ENCODE data around the gene HHIPL1.
A peak's percentile ranks its signal among the peaks of the same experiment; 100 is the strongest.

The HHIPL1 gene

DNA sequence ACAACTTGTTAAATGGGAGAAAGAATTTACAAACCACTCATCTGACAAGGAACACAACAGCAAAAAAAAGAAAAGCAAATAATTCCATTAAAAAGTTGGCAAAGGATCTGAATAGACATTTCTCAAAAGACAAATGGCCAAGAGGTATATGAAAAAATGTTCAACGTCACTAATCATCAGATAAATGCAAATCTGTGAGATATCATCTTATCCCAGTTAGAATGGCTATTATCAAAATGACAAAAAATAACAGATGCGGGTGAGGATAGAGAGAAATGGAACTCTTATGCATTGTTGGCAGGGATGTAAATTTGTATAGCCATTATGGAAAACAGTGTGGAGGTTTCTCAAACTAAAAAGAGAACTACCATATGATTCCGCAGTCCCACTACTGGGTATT lies 69.0 kb downstream of the HHIPL1 start:
- H3K27me3 ChIP-seq (ENCODE audit: insufficient read depth, low read length), result no peaks in the 10 kb centered on the region
- H3K14ac ChIP-seq (ENCODE audit: low read length), result no peak overlapping the region
- H4K91ac ChIP-seq (ENCODE audit: low read depth, low read length), result no peak overlapping the region
- no peak overlapping the region for H4K8ac ChIP-seq (ENCODE audit: low read depth, low read length)
- WGBS (ENCODE audit: extremely low coverage, insufficient coverage, insufficient read length), result no CpG with 5 or more reads among the region's 3 CpGs
- H3K23ac ChIP-seq (ENCODE audit: low read length), result no peak overlapping the region
- H2AFZ ChIP-seq (ENCODE audit: insufficient read depth, low read length, poor library complexity), result no peak overlapping the region
- H2AK5ac ChIP-seq (ENCODE audit: low read length), result no peak overlapping the region
- no peak overlapping the region for H3K27ac ChIP-seq (ENCODE audit: low read depth, low read length)
- H3K9ac ChIP-seq (ENCODE audit: low read length), result no peak overlapping the region
- no peak overlapping the region for H3K4ac ChIP-seq (ENCODE audit: low read depth, low read length)
- H2BK120ac ChIP-seq (ENCODE audit: insufficient read depth, low read length, poor library complexity), result no peak overlapping the region
- no peaks in the 10 kb centered on the region for H3K79me1 ChIP-seq (ENCODE audit: low read length)
- no peak overlapping the region for H3K4me3 ChIP-seq (ENCODE audit: low read depth, low read length)
- no peaks in the 10 kb centered on the region for H3K36me3 ChIP-seq (ENCODE audit: control insufficient read depth in 1 of 2, insufficient read depth in 2 of 2, low read length in 2 of 2)
- peaks cover 2% of the 10 kb centered on the region for H3K9me3 ChIP-seq (ENCODE audit: insufficient read depth, low read depth, low read length)
- H4K12ac ChIP-seq (ENCODE audit: low read depth, low read length), result no peak overlapping the region
- H2BK5ac ChIP-seq (ENCODE audit: low read depth, low read length, poor library complexity), result no peak overlapping the region
- no peaks in the 10 kb centered on the region for H3K4me1 ChIP-seq (ENCODE audit: control insufficient read depth in 1 of 2, insufficient read depth in 2 of 2, low read length in 2 of 2)
- H3K18ac ChIP-seq (ENCODE audit: low read length), result no peak overlapping the region
- no peak for DNase-seq
- H3K79me2 ChIP-seq (ENCODE audit: control insufficient read depth, insufficient read depth, low read length, poor library complexity), result no peaks in the 10 kb centered on the region
- no peak overlapping the region for H2BK12ac ChIP-seq (ENCODE audit: low read length)
- H3K4me2 ChIP-seq (ENCODE audit: low read length), result no peak overlapping the region

DNA sequence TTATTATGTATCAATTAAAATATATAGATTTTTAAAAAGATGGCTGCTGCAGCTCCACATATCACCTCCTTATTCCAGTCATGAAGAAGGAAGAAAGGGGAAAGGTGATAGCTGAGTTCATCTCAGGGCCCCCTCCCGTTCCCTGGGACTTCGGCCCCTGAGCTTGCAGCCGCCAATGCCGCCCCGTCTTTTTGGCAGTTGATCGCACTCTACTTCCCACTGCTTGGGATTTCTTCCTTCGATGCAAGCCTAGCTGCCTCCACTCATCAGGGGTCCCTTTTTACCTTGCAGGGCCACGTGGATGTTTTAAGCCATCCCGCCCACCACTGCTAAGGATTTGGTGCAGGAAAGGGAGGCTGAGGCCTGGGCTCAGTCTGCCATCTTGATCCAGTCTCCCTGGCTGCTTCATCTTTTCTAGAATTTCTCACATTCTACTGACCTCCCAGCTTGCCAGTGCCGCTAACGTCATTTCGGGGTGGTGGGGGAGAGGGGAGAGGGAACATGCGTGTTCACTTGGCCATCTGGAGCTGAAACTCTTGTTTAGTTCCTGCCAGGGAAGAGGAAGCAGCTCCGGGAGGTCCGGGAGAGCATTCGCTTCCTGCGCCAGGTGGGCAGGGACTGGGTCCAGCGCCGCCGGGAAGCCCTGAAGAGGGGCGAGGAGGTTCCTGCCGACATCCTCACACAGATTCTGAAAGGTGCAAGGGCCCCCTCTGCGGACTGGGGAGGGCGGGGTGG lies 70.5 kb downstream of the HHIPL1 start:
- H3K23ac ChIP-seq (ENCODE audit: low read length), result no peak overlapping the region
- H4K91ac ChIP-seq (ENCODE audit: low read depth, low read length), result no peak overlapping the region
- H3K18ac ChIP-seq (ENCODE audit: low read length), result no peak overlapping the region
- no peak overlapping the region for H3K4ac ChIP-seq (ENCODE audit: low read depth, low read length)
- H3K9me3 ChIP-seq (ENCODE audit: insufficient read depth, low read depth, low read length), result peaks cover 2% of the 10 kb centered on the region
- H3K4me2 ChIP-seq (ENCODE audit: low read length), result no peak overlapping the region
- no peak overlapping the region for H3K27ac ChIP-seq (ENCODE audit: low read depth, low read length)
- H3K9ac ChIP-seq (ENCODE audit: low read length), result no peak overlapping the region
- no peaks in the 10 kb centered on the region for H3K79me1 ChIP-seq (ENCODE audit: low read length)
- H3K27me3 ChIP-seq (ENCODE audit: insufficient read depth, low read length), result no peaks in the 10 kb centered on the region
- no peaks in the 10 kb centered on the region for H3K4me1 ChIP-seq (ENCODE audit: control insufficient read depth in 1 of 2, insufficient read depth in 2 of 2, low read length in 2 of 2)
- H3K14ac ChIP-seq (ENCODE audit: low read length), result no peak overlapping the region
- WGBS (ENCODE audit: extremely low coverage, insufficient coverage, insufficient read length), result no CpG with 5 or more reads among the region's 24 CpGs
- H2AFZ ChIP-seq (ENCODE audit: insufficient read depth, low read length, poor library complexity), result no peak overlapping the region
- H2AK5ac ChIP-seq (ENCODE audit: low read length), result no peak overlapping the region
- no peaks in the 10 kb centered on the region for H3K79me2 ChIP-seq (ENCODE audit: control insufficient read depth, insufficient read depth, low read length, poor library complexity)
- no peak for DNase-seq
- no peak overlapping the region for H2BK12ac ChIP-seq (ENCODE audit: low read length)
- H4K8ac ChIP-seq (ENCODE audit: low read depth, low read length), result no peak overlapping the region
- no peak overlapping the region for H2BK120ac ChIP-seq (ENCODE audit: insufficient read depth, low read length, poor library complexity)
- no peaks in the 10 kb centered on the region for H3K36me3 ChIP-seq (ENCODE audit: control insufficient read depth in 1 of 2, insufficient read depth in 2 of 2, low read length in 2 of 2)
- H2BK5ac ChIP-seq (ENCODE audit: low read depth, low read length, poor library complexity), result no peak overlapping the region
- no peak overlapping the region for H4K12ac ChIP-seq (ENCODE audit: low read depth, low read length)
- no peak overlapping the region for H3K4me3 ChIP-seq (ENCODE audit: low read depth, low read length)

DNA sequence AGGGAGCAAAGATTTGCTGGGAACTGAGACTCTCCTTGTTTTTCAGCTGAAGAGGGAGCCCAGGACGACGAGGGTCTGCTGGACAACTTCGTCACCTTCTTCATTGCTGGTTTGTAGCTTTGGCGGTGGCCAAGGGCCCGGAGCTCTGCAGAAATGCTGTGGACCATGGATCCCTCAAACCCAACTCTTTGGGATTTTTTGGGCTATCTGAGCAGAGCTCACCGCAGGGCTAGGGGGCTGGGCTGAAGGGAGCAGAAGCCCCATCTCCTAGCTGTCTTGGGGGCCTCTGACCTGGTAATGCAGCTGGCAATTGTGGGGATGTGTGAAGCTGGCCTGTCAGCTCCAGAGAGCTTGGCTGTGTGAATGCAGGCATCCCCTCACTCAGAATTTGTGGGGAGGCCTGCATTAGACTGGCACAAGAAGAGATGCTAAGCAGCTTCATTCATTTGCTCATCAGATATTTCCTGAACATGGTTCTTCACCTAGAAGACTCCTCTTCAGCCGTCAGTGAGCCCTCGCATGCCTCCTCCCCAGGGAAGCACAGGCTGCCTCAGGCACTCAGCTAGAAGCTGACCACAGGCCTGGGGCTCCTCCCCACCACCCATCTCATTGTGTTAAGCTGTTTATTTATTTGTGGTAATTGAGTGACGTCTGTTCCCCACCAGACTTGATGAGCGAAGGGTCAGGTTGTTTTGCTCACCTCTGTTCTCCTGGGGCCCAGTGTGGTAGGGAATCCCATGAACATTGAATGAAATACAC lies 71.3 kb downstream of the HHIPL1 start:
- Histone ChIP-seq H4K12ac (ENCODE audit: low read depth, low read length) (no peak overlapping the region), H3K23ac (ENCODE audit: low read length) (no peak overlapping the region)

DNA sequence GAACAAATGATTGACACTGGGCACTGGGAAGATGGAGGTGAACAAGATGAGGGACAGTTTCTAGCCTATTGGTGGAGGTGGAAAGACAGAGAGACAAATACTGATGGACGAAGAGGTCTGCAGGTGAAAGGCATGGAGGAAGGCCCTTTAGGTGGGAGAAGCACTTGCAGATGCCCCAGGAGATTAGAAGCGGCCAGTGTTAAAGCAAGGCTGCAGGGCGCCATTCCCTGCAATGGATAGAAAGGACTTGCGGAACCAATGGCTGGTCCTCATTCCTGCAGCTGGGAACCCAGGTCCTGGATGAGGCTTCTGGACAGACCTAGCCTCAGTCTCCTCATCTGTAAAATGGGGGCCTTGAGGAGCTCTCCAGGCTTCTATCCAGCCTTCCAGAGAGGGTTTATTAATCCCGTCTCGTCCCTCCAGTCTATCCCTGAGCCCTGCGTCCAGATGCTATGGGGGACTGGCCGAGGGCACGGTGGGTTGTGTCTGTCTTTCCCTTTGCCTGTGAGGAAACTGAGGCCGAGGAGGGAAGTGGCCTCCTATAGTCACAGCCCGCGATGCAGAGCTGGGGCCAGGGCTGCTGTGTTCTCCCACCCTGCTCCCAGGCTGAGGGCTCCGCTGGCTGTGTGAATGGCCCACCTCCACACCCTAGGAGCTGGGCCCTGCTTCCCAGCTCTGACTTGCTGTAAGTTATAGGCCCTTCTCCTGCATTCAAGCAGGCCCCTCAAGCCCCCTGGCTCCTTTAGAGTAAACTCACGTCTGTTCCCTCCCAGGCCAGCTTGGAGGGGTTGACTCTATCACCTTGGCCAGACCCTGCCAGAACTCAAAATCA lies 72.1 kb downstream of the HHIPL1 start:
- Histone ChIP-seq H2AK5ac (ENCODE audit: low read length) (no peak overlapping the region), H3K9me3 (ENCODE audit: insufficient read depth, low read depth, low read length) (peaks cover 2% of the 10 kb centered on the region), H3K4me3 (ENCODE audit: low read depth, low read length) (peak overlapping the region; percentile 21), H3K79me2 (ENCODE audit: control insufficient read depth, insufficient read depth, low read length, poor library complexity) (no peaks in the 10 kb centered on the region), H3K4me2 (ENCODE audit: low read length) (no peak overlapping the region), H3K18ac (ENCODE audit: low read length) (no peak overlapping the region), H4K8ac (ENCODE audit: low read depth, low read length) (no peak overlapping the region), H3K23ac (ENCODE audit: low read length) (no peak overlapping the region), H3K36me3 (ENCODE audit: control insufficient read depth in 1 of 2, insufficient read depth in 2 of 2, low read length in 2 of 2) (no peaks in the 10 kb centered on the region), H2AFZ (ENCODE audit: insufficient read depth, low read length, poor library complexity) (no peak overlapping the region), H4K12ac (ENCODE audit: low read depth, low read length) (no peak overlapping the region), H3K79me1 (ENCODE audit: low read length) (no peaks in the 10 kb centered on the region), H3K4ac (ENCODE audit: low read depth, low read length) (no peak overlapping the region), H3K27ac (ENCODE audit: low read depth, low read length) (no peak overlapping the region), H2BK120ac (ENCODE audit: insufficient read depth, low read length, poor library complexity) (no peak overlapping the region), H4K91ac (ENCODE audit: low read depth, low read length) (no peak overlapping the region), H3K9ac (ENCODE audit: low read length) (no peak overlapping the region), H2BK12ac (ENCODE audit: low read length) (no peak overlapping the region), H3K27me3 (ENCODE audit: insufficient read depth, low read length) (no peaks in the 10 kb centered on the region), H2BK5ac (ENCODE audit: low read depth, low read length, poor library complexity) (no peak overlapping the region), H3K4me1 (ENCODE audit: control insufficient read depth in 1 of 2, insufficient read depth in 2 of 2, low read length in 2 of 2) (no peaks in the 10 kb centered on the region), H3K14ac (ENCODE audit: low read length) (no peak overlapping the region)
- WGBS (ENCODE audit: extremely low coverage, insufficient coverage, insufficient read length), result no CpG with 5 or more reads among the region's 14 CpGs
- no peak for DNase-seq

More for the DNA sequence above, 71.3 kb downstream of the HHIPL1 start:
- H3K79me1 ChIP-seq (ENCODE audit: low read length), result no peaks in the 10 kb centered on the region
- no peak overlapping the region for H3K27ac ChIP-seq (ENCODE audit: low read depth, low read length)
- no peak overlapping the region for H3K14ac ChIP-seq (ENCODE audit: low read length)
- no peak overlapping the region for H2AFZ ChIP-seq (ENCODE audit: insufficient read depth, low read length, poor library complexity)
- H3K18ac ChIP-seq (ENCODE audit: low read length), result no peak overlapping the region
- H3K4me2 ChIP-seq (ENCODE audit: low read length), result no peak overlapping the region
- peaks cover 2% of the 10 kb centered on the region for H3K9me3 ChIP-seq (ENCODE audit: insufficient read depth, low read depth, low read length)
- DNase-seq, result no peak
- no peak overlapping the region for H2BK5ac ChIP-seq (ENCODE audit: low read depth, low read length, poor library complexity)
- H2BK120ac ChIP-seq (ENCODE audit: insufficient read depth, low read length, poor library complexity), result no peak overlapping the region
- H3K4me3 ChIP-seq (ENCODE audit: low read depth, low read length), result no peak overlapping the region
- H3K36me3 ChIP-seq (ENCODE audit: control insufficient read depth in 1 of 2, insufficient read depth in 2 of 2, low read length in 2 of 2), result no peaks in the 10 kb centered on the region
- no peak overlapping the region for H4K8ac ChIP-seq (ENCODE audit: low read depth, low read length)
- no CpG with 5 or more reads among the region's 10 CpGs for WGBS (ENCODE audit: extremely low coverage, insufficient coverage, insufficient read length)
- H3K79me2 ChIP-seq (ENCODE audit: control insufficient read depth, insufficient read depth, low read length, poor library complexity), result no peaks in the 10 kb centered on the region
- H2AK5ac ChIP-seq (ENCODE audit: low read length), result no peak overlapping the region
- H4K91ac ChIP-seq (ENCODE audit: low read depth, low read length), result no peak overlapping the region
- H3K4ac ChIP-seq (ENCODE audit: low read depth, low read length), result no peak overlapping the region
- no peaks in the 10 kb centered on the region for H3K4me1 ChIP-seq (ENCODE audit: control insufficient read depth in 1 of 2, insufficient read depth in 2 of 2, low read length in 2 of 2)
- no peak overlapping the region for H3K9ac ChIP-seq (ENCODE audit: low read length)
- no peaks in the 10 kb centered on the region for H3K27me3 ChIP-seq (ENCODE audit: insufficient read depth, low read length)
- H2BK12ac ChIP-seq (ENCODE audit: low read length), result no peak overlapping the region
